Liver (tissue), 9 donors: ENCODE results near the gene CDH3. TPM values are rescaled to one million over a fixed set of nuclear protein-coding genes. Genes with fewer than 3 reads are reported as not detected.

Source experiments
- DNase-seq: peaks from one replicate; pipeline ENCODE4 v3.0.0-alpha.2; 2017; ENCODE audit warnings: low spot score
- H3K27ac ChIP-seq, 2 donors: one replicate each; pipeline ENCODE4 v1.7.0; 2013; ENCODE audit warnings: inconsistent platforms in 2 of 2, low read length in 2 of 2, control low read depth in 1 of 2, low read depth in 1 of 2, mild to moderate bottlenecking in 1 of 2
- H3K27me3 ChIP-seq, 4 donors: one replicate each; pipeline versions ENCODE4 v1.6.1 to v1.7.0; 2013; ENCODE audit warnings: low read length in 3 of 4, inconsistent platforms in 1 of 4, mild to moderate bottlenecking in 1 of 4, moderate library complexity in 1 of 4; ENCODE audit not compliant: control insufficient read depth in 4 of 4, insufficient read depth in 4 of 4
- H3K36me3 ChIP-seq, 4 donors: one replicate each; pipeline versions ENCODE4 v1.6.1 to v1.7.0; 2013; ENCODE audit warnings: low read length in 3 of 4, mild to moderate bottlenecking in 3 of 4, low read depth in 1 of 4, moderate library complexity in 1 of 4; ENCODE audit not compliant: control insufficient read depth in 4 of 4, insufficient read depth in 3 of 4
- H3K4me1 ChIP-seq, 4 donors: one replicate each; pipeline versions ENCODE4 v1.6.1 to v1.7.0; 2013; ENCODE audit warnings: low read length in 3 of 4, mild to moderate bottlenecking in 3 of 4, moderate library complexity in 1 of 4; ENCODE audit not compliant: control insufficient read depth in 4 of 4, insufficient read depth in 4 of 4
- H3K4me3 ChIP-seq, 3 donors: one replicate each; pipeline versions ENCODE4 v1.6.1 to v1.7.0; 2013; ENCODE audit warnings: low read length in 3 of 3, control low read depth in 1 of 3, low read depth in 1 of 3, mild to moderate bottlenecking in 1 of 3
- H3K9ac ChIP-seq, 2 donors: one replicate each; pipeline ENCODE4 v1.7.0; 2013; ENCODE audit warnings: low read length in 2 of 2, mild to moderate bottlenecking in 2 of 2, moderate library complexity in 2 of 2, control low read depth in 1 of 2, low read depth in 1 of 2
- H3K9me3 ChIP-seq, 4 donors: one replicate each; pipeline versions ENCODE4 v1.6.1 to v1.7.0; 2013; ENCODE audit warnings: low read length in 3 of 4; ENCODE audit not compliant: control insufficient read depth in 4 of 4
- ATF3 ChIP-seq: IDR thresholded peaks from 2 replicates; pipeline ENCODE4 v1.6.1; 2016; ENCODE audit warnings: antibody characterized with exemption
- EGR1 ChIP-seq, 2 donors: IDR thresholded peaks; 2 replicates each; pipeline ENCODE4 v1.6.1; 2016 to 2018; ENCODE audit warnings: antibody characterized with exemption in 2 of 2, low read depth in 2 of 2
- FOXA1 ChIP-seq: IDR thresholded peaks from 2 replicates; pipeline ENCODE4 v1.6.1; 2016; ENCODE audit warnings: antibody characterized with exemption
- FOXA2 ChIP-seq: IDR thresholded peaks from 2 replicates; pipeline ENCODE4 v1.6.1; 2016; ENCODE audit warnings: antibody characterized with exemption
- GABPA ChIP-seq, 2 donors: IDR thresholded peaks in 1 of 2; conservative IDR thresholded peaks in 1 of 2; 2 replicates each; pipeline ENCODE4 v1.6.1; 2016; ENCODE audit warnings: antibody characterized with exemption in 2 of 2, mild to moderate bottlenecking in 1 of 2, moderate library complexity in 1 of 2
- HNF4A ChIP-seq, 2 donors: conservative IDR thresholded peaks; 2 replicates each; pipeline ENCODE4 v1.6.1; 2016; ENCODE audit warnings: antibody characterized with exemption in 2 of 2, mild to moderate bottlenecking in 2 of 2
- HNF4G ChIP-seq: IDR thresholded peaks from 2 replicates; pipeline ENCODE4 v1.6.1; 2016; ENCODE audit warnings: antibody characterized with exemption
- JUND ChIP-seq, 2 donors: IDR thresholded peaks; 2 replicates each; pipeline ENCODE4 v1.6.1; 2016; ENCODE audit warnings: antibody characterized with exemption in 2 of 2
- NR2F2 ChIP-seq: IDR thresholded peaks from 2 replicates; pipeline ENCODE4 v1.6.1; 2016; ENCODE audit warnings: antibody characterized with exemption
- RAD21 ChIP-seq, 2 donors: IDR thresholded peaks; 2 replicates each; pipeline ENCODE4 v1.6.1; 2016; ENCODE audit warnings: antibody characterized with exemption in 2 of 2, mild to moderate bottlenecking in 2 of 2
- RXRA ChIP-seq, 2 donors: IDR thresholded peaks; 2 replicates each; pipeline ENCODE4 v1.6.1; 2017 to 2018; ENCODE audit warnings: antibody characterized with exemption in 2 of 2, mild to moderate bottlenecking in 1 of 2
- SP1 ChIP-seq: IDR thresholded peaks from 2 replicates; pipeline ENCODE4 v1.6.1; 2018; ENCODE audit warnings: antibody characterized with exemption, mild to moderate bottlenecking
- TAF1 ChIP-seq: conservative IDR thresholded peaks from 2 replicates; pipeline ENCODE4 v1.6.1; 2016; ENCODE audit warnings: antibody characterized with exemption, mild to moderate bottlenecking
- YY1 ChIP-seq: IDR thresholded peaks from 2 replicates; pipeline ENCODE4 v1.6.1; 2016; ENCODE audit warnings: antibody characterized with exemption, mild to moderate bottlenecking
- WGBS: extraction: QIAGEN DNeasy Blood & Tissue Kit; methylation state at CpG from one replicate; pipeline ENCODE4 v1.1.7; 2013; 5-methylcytosine and 5-hydroxymethylcytosine counted together
- polyA plus RNA-seq, 2 donors: library from polyadenylated mRNA; stranded (reverse) in 1 of 2; unstranded in 1 of 2; fragments of 200-250 nt in 1 of 2; fragments of >200 nt in 1 of 2; fragmentation: Nextera tagmentation in 1 of 2; extraction: Ambion mirVana in 1 of 2; gene quantifications; one replicate each; pipeline versions ENCODE4 v1.2.1 to v1.2.3, GENCODE V29; 2013 to 2015
- total RNA-seq, 2 donors: library from RNA; depleted of rRNA; stranded (reverse); fragments of >200 nt; gene quantifications; one replicate each; pipeline ENCODE4 v1.2.3, GENCODE V29; 2014
- TF ChIP-seq, protein P1 (sequence below): IDR thresholded peaks from 2 replicates; pipeline ENCODE4 v1.6.1; 2016; ENCODE audit warnings: antibody characterized with exemption
- TF ChIP-seq, protein P2 (sequence below): IDR thresholded peaks from 2 replicates; pipeline ENCODE4 v1.6.1; 2016; ENCODE audit warnings: antibody characterized with exemption, mild to moderate bottlenecking
- TF ChIP-seq, protein P3 (sequence below): fragments of 150-350 bp; IDR thresholded peaks from 2 replicates; pipeline ENCODE4 v1.5.1; 2017; ENCODE audit warnings: improper control_type of control experiment, low read depth, low read length; ENCODE audit not compliant: missing input control
- TF ChIP-seq, protein P4 (sequence below): IDR thresholded peaks from 2 replicates; pipeline ENCODE4 v1.6.1; 2016; ENCODE audit warnings: antibody characterized with exemption
- donor health status: healthy.
- donor health status: healthy.
- donor health status: healthy.
- donor health status: healthy.
- donor health status: healthy.

CDH3 gene
- total and polyA plus RNA-seq, 4 donors, result 0.08 to 0.19 TPM; not detected in 2

GRCh38 chr16:68627951-68628425 lies 17.1 kb upstream of the CDH3 start:
- 68% methylated on average over 5 of the region's 5 CpGs for WGBS
- Histone ChIP-seq H3K27me3 (peaks cover 0 to 2% (median 0%) of the 10 kb centered on the region in 4 donors), H3K4me3 (no peak overlapping the region), H3K27ac (no peak overlapping the region), H3K4me1 (no peaks in the 10 kb centered on the region), H3K36me3 (no peaks in the 10 kb centered on the region), H3K9me3 (no peaks in the 10 kb centered on the region), H3K9ac (no peak overlapping the region)
- TF ChIP-seq GABPA (IDR thresholded peaks at IDR 0.05 in 1 of 2, conservative IDR thresholded peaks at IDR 0.05 in 1 of 2) (no peak), YY1 (no peak), FOXA1 (no peak), SP1 (no peak), RAD21 (IDR thresholded peaks at IDR 0.05) (no peak), FOXA2 (no peak), HNF4G (no peak), TAF1 (no peak), HNF4A (conservative IDR thresholded peaks at IDR 0.05) (no peak), ATF3 (no peak), JUND (IDR thresholded peaks at IDR 0.05) (no peak), RXRA (IDR thresholded peaks at IDR 0.05) (no peak), EGR1 (IDR thresholded peaks at IDR 0.05; ENCODE audit: low read depth in 2 of 2) (no peak), NR2F2 (no peak)
- TF ChIP-seq, protein P1, sequence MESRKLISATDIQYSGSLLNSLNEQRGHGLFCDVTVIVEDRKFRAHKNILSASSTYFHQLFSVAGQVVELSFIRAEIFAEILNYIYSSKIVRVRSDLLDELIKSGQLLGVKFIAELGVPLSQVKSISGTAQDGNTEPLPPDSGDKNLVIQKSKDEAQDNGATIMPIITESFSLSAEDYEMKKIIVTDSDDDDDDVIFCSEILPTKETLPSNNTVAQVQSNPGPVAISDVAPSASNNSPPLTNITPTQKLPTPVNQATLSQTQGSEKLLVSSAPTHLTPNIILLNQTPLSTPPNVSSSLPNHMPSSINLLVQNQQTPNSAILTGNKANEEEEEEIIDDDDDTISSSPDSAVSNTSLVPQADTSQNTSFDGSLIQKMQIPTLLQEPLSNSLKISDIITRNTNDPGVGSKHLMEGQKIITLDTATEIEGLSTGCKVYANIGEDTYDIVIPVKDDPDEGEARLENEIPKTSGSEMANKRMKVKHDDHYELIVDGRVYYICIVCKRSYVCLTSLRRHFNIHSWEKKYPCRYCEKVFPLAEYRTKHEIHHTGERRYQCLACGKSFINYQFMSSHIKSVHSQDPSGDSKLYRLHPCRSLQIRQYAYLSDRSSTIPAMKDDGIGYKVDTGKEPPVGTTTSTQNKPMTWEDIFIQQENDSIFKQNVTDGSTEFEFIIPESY, result no peak
- TF ChIP-seq, protein P2, sequence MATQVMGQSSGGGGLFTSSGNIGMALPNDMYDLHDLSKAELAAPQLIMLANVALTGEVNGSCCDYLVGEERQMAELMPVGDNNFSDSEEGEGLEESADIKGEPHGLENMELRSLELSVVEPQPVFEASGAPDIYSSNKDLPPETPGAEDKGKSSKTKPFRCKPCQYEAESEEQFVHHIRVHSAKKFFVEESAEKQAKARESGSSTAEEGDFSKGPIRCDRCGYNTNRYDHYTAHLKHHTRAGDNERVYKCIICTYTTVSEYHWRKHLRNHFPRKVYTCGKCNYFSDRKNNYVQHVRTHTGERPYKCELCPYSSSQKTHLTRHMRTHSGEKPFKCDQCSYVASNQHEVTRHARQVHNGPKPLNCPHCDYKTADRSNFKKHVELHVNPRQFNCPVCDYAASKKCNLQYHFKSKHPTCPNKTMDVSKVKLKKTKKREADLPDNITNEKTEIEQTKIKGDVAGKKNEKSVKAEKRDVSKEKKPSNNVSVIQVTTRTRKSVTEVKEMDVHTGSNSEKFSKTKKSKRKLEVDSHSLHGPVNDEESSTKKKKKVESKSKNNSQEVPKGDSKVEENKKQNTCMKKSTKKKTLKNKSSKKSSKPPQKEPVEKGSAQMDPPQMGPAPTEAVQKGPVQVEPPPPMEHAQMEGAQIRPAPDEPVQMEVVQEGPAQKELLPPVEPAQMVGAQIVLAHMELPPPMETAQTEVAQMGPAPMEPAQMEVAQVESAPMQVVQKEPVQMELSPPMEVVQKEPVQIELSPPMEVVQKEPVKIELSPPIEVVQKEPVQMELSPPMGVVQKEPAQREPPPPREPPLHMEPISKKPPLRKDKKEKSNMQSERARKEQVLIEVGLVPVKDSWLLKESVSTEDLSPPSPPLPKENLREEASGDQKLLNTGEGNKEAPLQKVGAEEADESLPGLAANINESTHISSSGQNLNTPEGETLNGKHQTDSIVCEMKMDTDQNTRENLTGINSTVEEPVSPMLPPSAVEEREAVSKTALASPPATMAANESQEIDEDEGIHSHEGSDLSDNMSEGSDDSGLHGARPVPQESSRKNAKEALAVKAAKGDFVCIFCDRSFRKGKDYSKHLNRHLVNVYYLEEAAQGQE, result no peak
- TF ChIP-seq, protein P3, sequence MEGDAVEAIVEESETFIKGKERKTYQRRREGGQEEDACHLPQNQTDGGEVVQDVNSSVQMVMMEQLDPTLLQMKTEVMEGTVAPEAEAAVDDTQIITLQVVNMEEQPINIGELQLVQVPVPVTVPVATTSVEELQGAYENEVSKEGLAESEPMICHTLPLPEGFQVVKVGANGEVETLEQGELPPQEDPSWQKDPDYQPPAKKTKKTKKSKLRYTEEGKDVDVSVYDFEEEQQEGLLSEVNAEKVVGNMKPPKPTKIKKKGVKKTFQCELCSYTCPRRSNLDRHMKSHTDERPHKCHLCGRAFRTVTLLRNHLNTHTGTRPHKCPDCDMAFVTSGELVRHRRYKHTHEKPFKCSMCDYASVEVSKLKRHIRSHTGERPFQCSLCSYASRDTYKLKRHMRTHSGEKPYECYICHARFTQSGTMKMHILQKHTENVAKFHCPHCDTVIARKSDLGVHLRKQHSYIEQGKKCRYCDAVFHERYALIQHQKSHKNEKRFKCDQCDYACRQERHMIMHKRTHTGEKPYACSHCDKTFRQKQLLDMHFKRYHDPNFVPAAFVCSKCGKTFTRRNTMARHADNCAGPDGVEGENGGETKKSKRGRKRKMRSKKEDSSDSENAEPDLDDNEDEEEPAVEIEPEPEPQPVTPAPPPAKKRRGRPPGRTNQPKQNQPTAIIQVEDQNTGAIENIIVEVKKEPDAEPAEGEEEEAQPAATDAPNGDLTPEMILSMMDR, result no peak
- TF ChIP-seq, protein P4, sequence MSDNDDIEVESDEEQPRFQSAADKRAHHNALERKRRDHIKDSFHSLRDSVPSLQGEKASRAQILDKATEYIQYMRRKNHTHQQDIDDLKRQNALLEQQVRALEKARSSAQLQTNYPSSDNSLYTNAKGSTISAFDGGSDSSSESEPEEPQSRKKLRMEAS, result no peak
- DNase-seq, result no peak
